GM12892 (cell line): ENCODE measurements around the gene PGAM1.

Source experiments
- POLR2A ChIP-seq: IDR thresholded peaks from 2 replicates; pipeline ENCODE4 v1.6.1; 2011; ENCODE audit warnings: low read depth, low read length, control low read depth
- POLR2AphosphoS5 ChIP-seq: IDR thresholded peaks from 2 replicates; pipeline ENCODE4 v1.6.1; 2011; ENCODE audit warnings: low read depth, low read length, control low read depth

- TF ChIP-seq POLR2AphosphoS5 (no peak), POLR2A (no peak)
These were observed 18.1 kb upstream of the PGAM1 start for GRCh38 chr10:97407952-97408248.
